ENCODE data around the gene ZC3H13. TPM values are rescaled to one million over a fixed set of nuclear protein-coding genes. Genes with fewer than 3 reads are reported as not detected.

ZC3H13 gene
- total RNA-seq, 2 experiments from 2014 or later: 37.0 to 47.3 TPM

GRCh38 chr13:45943120-45943519 lies 109.4 kb downstream of the ZC3H13 start:
- H3K4me3 Mint-ChIP-seq: no peak overlapping the region
- POLR2A ChIA-PET: no interaction called here
- no peak overlapping the region for H3K27ac Mint-ChIP-seq
- no peaks in the 10 kb centered on the region for H3K4me1 Mint-ChIP-seq (ENCODE audit: low read depth)
- intact Hi-C loops (cut with micrococcal nuclease): no loop called here
- no peaks in the 10 kb centered on the region for H3K36me3 Mint-ChIP-seq
- H3K27me3 Mint-ChIP-seq: peaks cover 8% of the 10 kb centered on the region
- no peak for DNase-seq
- no peaks in the 10 kb centered on the region for H3K9me3 Mint-ChIP-seq
- CTCF ChIA-PET: no interaction called here

GRCh38 chr13:45941261-45941660 lies 111.3 kb downstream of the ZC3H13 start:
- no peak for DNase-seq
- no peak overlapping the region for H3K4me3 Mint-ChIP-seq
- no peaks in the 10 kb centered on the region for H3K4me1 Mint-ChIP-seq (ENCODE audit: low read depth)
- intact Hi-C loops (cut with micrococcal nuclease): no loop called here
- no peaks in the 10 kb centered on the region for H3K36me3 Mint-ChIP-seq
- no peaks in the 10 kb centered on the region for H3K9me3 Mint-ChIP-seq
- ChIA-PET CTCF (no interaction called here), POLR2A (no interaction called here)
- H3K27ac Mint-ChIP-seq: no peak overlapping the region
- H3K27me3 Mint-ChIP-seq: peaks cover 8% of the 10 kb centered on the region

- Mint-ChIP-seq H3K4me3 (no peak overlapping the region), H3K36me3 (no peaks in the 10 kb centered on the region), H3K27me3 (peaks cover 8% of the 10 kb centered on the region), H3K4me1 (ENCODE audit: low read depth) (no peaks in the 10 kb centered on the region), H3K9me3 (no peaks in the 10 kb centered on the region), H3K27ac (no peak overlapping the region)
- POLR2A ChIA-PET: no interaction called here
- intact Hi-C loops (cut with micrococcal nuclease): no loop called here
- no peak for DNase-seq
- CTCF ChIA-PET: no interaction called here
Measured at GRCh38 chr13:45940061-45940460, 112.5 kb downstream of the ZC3H13 start.

GRCh38 chr13:45936621-45937020 lies 115.9 kb downstream of the ZC3H13 start:
- intact Hi-C loops (cut with micrococcal nuclease): no loop called here
- H3K27ac Mint-ChIP-seq: no peak overlapping the region
- no peak for DNase-seq
- H3K9me3 Mint-ChIP-seq: no peaks in the 10 kb centered on the region
- CTCF ChIA-PET: interaction anchor here (1.2 kb wide), 1 partner anchor 384 kb away, joined by 3 read pairs; no protein-coding TSS in a partner anchor
- POLR2A ChIA-PET: no interaction called here
- no peaks in the 10 kb centered on the region for H3K36me3 Mint-ChIP-seq
- H3K4me1 Mint-ChIP-seq (ENCODE audit: low read depth): no peaks in the 10 kb centered on the region
- H3K27me3 Mint-ChIP-seq: peaks cover 7% of the 10 kb centered on the region
- H3K4me3 Mint-ChIP-seq: no peak overlapping the region

GRCh38 chr13:45934283-45934682 lies 118.3 kb downstream of the ZC3H13 start:
- no peaks in the 10 kb centered on the region for H3K4me1 Mint-ChIP-seq (ENCODE audit: low read depth)
- intact Hi-C loops (cut with micrococcal nuclease): no loop called here
- DNase-seq: no peak
- peaks cover 2% of the 10 kb centered on the region for H3K27me3 Mint-ChIP-seq
- ChIA-PET CTCF (no interaction called here), POLR2A (no interaction called here)
- H3K27ac Mint-ChIP-seq: no peak overlapping the region
- H3K36me3 Mint-ChIP-seq: no peaks in the 10 kb centered on the region
- no peak overlapping the region for H3K4me3 Mint-ChIP-seq
- no peaks in the 10 kb centered on the region for H3K9me3 Mint-ChIP-seq

GRCh38 chr13:45933203-45933908 lies 119.2 kb downstream of the ZC3H13 start:
- Mint-ChIP-seq H3K27me3 (peaks cover 2% of the 10 kb centered on the region), H3K27ac (no peak overlapping the region), H3K9me3 (no peaks in the 10 kb centered on the region), H3K36me3 (no peaks in the 10 kb centered on the region), H3K4me1 (ENCODE audit: low read depth) (no peaks in the 10 kb centered on the region), H3K4me3 (no peak overlapping the region)
- DNase-seq: no peak
- CTCF ChIA-PET: no interaction called here
- POLR2A ChIA-PET: no interaction called here
- intact Hi-C loops (cut with micrococcal nuclease): no loop called here

- Mint-ChIP-seq H3K27ac (no peak overlapping the region), H3K27me3 (peaks cover 2% of the 10 kb centered on the region), H3K36me3 (no peaks in the 10 kb centered on the region), H3K9me3 (no peaks in the 10 kb centered on the region), H3K4me3 (no peak overlapping the region), H3K4me1 (ENCODE audit: low read depth) (no peaks in the 10 kb centered on the region)
- no peak for DNase-seq
- ChIA-PET POLR2A (no interaction called here), CTCF (no interaction called here)
- intact Hi-C loops (cut with micrococcal nuclease): no loop called here
Measured at GRCh38 chr13:45932676-45933075, 119.9 kb downstream of the ZC3H13 start.

GRCh38 chr13:45932172-45932571 lies 120.4 kb downstream of the ZC3H13 start:
- H3K27me3 Mint-ChIP-seq: peaks cover 2% of the 10 kb centered on the region
- intact Hi-C loops (cut with micrococcal nuclease): no loop called here
- H3K27ac Mint-ChIP-seq: no peak overlapping the region
- H3K4me3 Mint-ChIP-seq: no peak overlapping the region
- no peaks in the 10 kb centered on the region for H3K4me1 Mint-ChIP-seq (ENCODE audit: low read depth)
- ChIA-PET POLR2A (no interaction called here), CTCF (no interaction called here)
- H3K9me3 Mint-ChIP-seq: no peaks in the 10 kb centered on the region
- DNase-seq: no peak
- no peaks in the 10 kb centered on the region for H3K36me3 Mint-ChIP-seq

- CTCF ChIA-PET: no interaction called here
- H3K4me1 Mint-ChIP-seq (ENCODE audit: low read depth): no peaks in the 10 kb centered on the region
- POLR2A ChIA-PET: no interaction called here
- H3K27ac Mint-ChIP-seq: no peak overlapping the region
- no peaks in the 10 kb centered on the region for H3K9me3 Mint-ChIP-seq
- intact Hi-C loops (cut with micrococcal nuclease): no loop called here
- H3K36me3 Mint-ChIP-seq: no peaks in the 10 kb centered on the region
- H3K4me3 Mint-ChIP-seq: no peak overlapping the region
- H3K27me3 Mint-ChIP-seq: peaks cover 2% of the 10 kb centered on the region
- DNase-seq: no peak
Measured at GRCh38 chr13:45931211-45931610, 121.3 kb downstream of the ZC3H13 start.

- CTCF ChIA-PET: no interaction called here
- H3K4me1 Mint-ChIP-seq (ENCODE audit: low read depth): no peaks in the 10 kb centered on the region
Measured at GRCh38 chr13:45930177-45930576, 122.4 kb downstream of the ZC3H13 start.

GRCh38 chr13:45928843-45929242 lies 123.7 kb downstream of the ZC3H13 start:
- no peak for DNase-seq
- ChIA-PET CTCF (no interaction called here), POLR2A (interaction anchor here (0.6 kb wide), 1 partner anchor 934 kb away, joined by 3 read pairs; no protein-coding TSS in a partner anchor)
- Mint-ChIP-seq H3K27me3 (peaks cover 2% of the 10 kb centered on the region), H3K36me3 (no peaks in the 10 kb centered on the region), H3K4me3 (no peak overlapping the region), H3K9me3 (no peaks in the 10 kb centered on the region), H3K4me1 (ENCODE audit: low read depth) (no peaks in the 10 kb centered on the region), H3K27ac (no peak overlapping the region)
- intact Hi-C loops (cut with micrococcal nuclease): no loop called here

More at GRCh38 chr13:45930177-45930576, 122.4 kb downstream of the ZC3H13 start:
- Mint-ChIP-seq H3K36me3 (no peaks in the 10 kb centered on the region), H3K27ac (no peak overlapping the region), H3K27me3 (peaks cover 2% of the 10 kb centered on the region), H3K4me3 (no peak overlapping the region), H3K9me3 (no peaks in the 10 kb centered on the region)
- no peak for DNase-seq
- intact Hi-C loops (cut with micrococcal nuclease): no loop called here
- POLR2A ChIA-PET: no interaction called here

GRCh38 chr13:45928176-45928575 lies 124.4 kb downstream of the ZC3H13 start:
- POLR2A ChIA-PET: no interaction called here
- no peak for DNase-seq
- no peaks in the 10 kb centered on the region for H3K9me3 Mint-ChIP-seq
- H3K4me1 Mint-ChIP-seq (ENCODE audit: low read depth): no peaks in the 10 kb centered on the region
- H3K27ac Mint-ChIP-seq: no peak overlapping the region
- intact Hi-C loops (cut with micrococcal nuclease): no loop called here
- CTCF ChIA-PET: interaction anchor here (1.3 kb wide), 1 partner anchor 393 kb away, joined by 4 read pairs; no protein-coding TSS in a partner anchor
- H3K36me3 Mint-ChIP-seq: no peaks in the 10 kb centered on the region
- no peak overlapping the region for H3K4me3 Mint-ChIP-seq
- peaks cover 2% of the 10 kb centered on the region for H3K27me3 Mint-ChIP-seq

GRCh38 chr13:45926741-45927140 lies 125.8 kb downstream of the ZC3H13 start:
- no peaks in the 10 kb centered on the region for H3K36me3 Mint-ChIP-seq
- H3K9me3 Mint-ChIP-seq: no peaks in the 10 kb centered on the region
- ChIA-PET CTCF (no interaction called here), POLR2A (no interaction called here)
- DNase-seq: no peak
- no peaks in the 10 kb centered on the region for H3K27me3 Mint-ChIP-seq
- no peaks in the 10 kb centered on the region for H3K4me1 Mint-ChIP-seq (ENCODE audit: low read depth)
- no peak overlapping the region for H3K27ac Mint-ChIP-seq
- intact Hi-C loops (cut with micrococcal nuclease): no loop called here
- no peak overlapping the region for H3K4me3 Mint-ChIP-seq

Data from activated CD4-positive, alpha-beta memory T cell treated with anti-CD3 and anti-CD28 coated beads for 36 hours (primary cell).